ENCODE results near the gene CD28.

The CD28 gene

DNA sequence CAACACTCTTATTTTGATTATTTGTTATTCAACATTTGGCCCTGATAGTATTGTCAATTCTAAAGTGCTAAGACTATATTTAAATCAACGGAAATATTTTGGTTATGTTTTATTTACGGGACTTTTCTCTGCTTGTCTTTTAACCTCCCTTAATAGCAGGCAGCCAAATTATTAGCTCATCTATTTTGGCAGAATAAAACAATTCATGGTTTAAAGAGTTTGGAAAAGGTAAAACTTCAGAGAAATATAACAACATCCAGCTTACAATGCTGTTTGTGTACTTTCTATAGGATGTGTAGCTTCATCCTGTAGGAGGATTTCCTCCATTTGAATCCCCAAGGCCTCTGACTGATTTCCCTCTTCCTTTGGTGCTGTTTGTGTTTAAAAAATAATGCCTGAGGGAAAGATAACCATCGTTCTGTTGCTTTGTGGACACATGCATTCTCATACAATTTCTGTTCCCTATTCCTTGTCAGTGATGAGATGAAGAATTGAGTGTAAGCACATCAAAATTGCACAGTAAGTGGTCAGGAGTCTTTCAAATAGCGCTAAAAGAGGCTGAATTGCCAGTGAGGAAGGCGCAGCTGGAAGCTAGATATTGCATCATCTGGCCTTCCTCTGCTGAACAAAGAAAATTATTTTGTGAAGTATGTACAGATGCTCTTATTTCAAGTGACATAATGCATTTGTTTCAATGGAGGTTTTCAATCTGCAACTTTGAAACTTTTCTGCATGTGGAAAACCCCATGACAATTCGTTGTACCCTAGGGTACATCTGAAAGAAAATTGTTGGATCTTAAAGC lies 80.3 kb downstream of the CD28 start:
- peak; percentile 29 for DNase-seq

GRCh38 chr2:203787979-203788378 lies 81.5 kb downstream of the CD28 start:
- no peak for DNase-seq
